HG03354 (cell line): Measurements from ENCODE around the gene MLEC.
"Not testable (repeated sequence)": the region's sequence is repeated elsewhere in the genome, so short reads cannot be mapped to it uniquely, and the experiment has no call there.

Source experiments
- ATAC-seq: cut with Tn5 transposase; IDR thresholded peaks from one replicate; pipeline ENCODE4 v1.9.1; 2021; ENCODE audit warnings: mild to moderate bottlenecking; ENCODE audit not compliant: unreplicated experiment, poor library complexity, severe bottlenecking

The MLEC gene

GRCh38 chr12:120718055-120718454 is 31.1 kb downstream of the MLEC start:
- ATAC-seq = no peak

- peak; percentile 70 for ATAC-seq
These were observed 32.1 kb downstream of the MLEC start for GRCh38 chr12:120719072-120719471.

GRCh38 chr12:120719496-120720233 is 32.7 kb downstream of the MLEC start:
- ATAC-seq = no peak

GRCh38 chr12:120720234-120720986 is 33.5 kb downstream of the MLEC start:
- ATAC-seq = no peak

- no peak for ATAC-seq
These were observed 34.2 kb downstream of the MLEC start for GRCh38 chr12:120720987-120721801.

- no peak for ATAC-seq
These were observed 34.9 kb downstream of the MLEC start for GRCh38 chr12:120721866-120722265.

GRCh38 chr12:120722784-120723183 is 35.8 kb downstream of the MLEC start:
- no peak for ATAC-seq

GRCh38 chr12:120724720-120725119 is 37.8 kb downstream of the MLEC start:
- no peak for ATAC-seq

GRCh38 chr12:120725151-120725658 is 38.3 kb downstream of the MLEC start:
- peak; percentile 10 for ATAC-seq

- ATAC-seq = peak; percentile 93
These were observed 38.9 kb downstream of the MLEC start, which contains the start of gene ACADS for GRCh38 chr12:120725659-120726509. Gene ACADS, plus strand, starts transcription at chr12:120725826. Its CDS starts 60 bp downstream, at chr12:120725886.

GRCh38 chr12:120726510-120726793 is 39.5 kb downstream of the MLEC start:
- ATAC-seq = no peak

GRCh38 chr12:120726961-120727360 is 40.0 kb downstream of the MLEC start:
- ATAC-seq = no peak

- ATAC-seq = not testable (repeated sequence)
These were observed 45.2 kb downstream of the MLEC start for GRCh38 chr12:120732198-120732597.

GRCh38 chr12:120733574-120733973 is 46.6 kb downstream of the MLEC start:
- no peak for ATAC-seq

- ATAC-seq = no peak
These were observed 47.3 kb downstream of the MLEC start for GRCh38 chr12:120734210-120734609.

GRCh38 chr12:120735181-120735580 is 48.2 kb downstream of the MLEC start:
- ATAC-seq = no peak

GRCh38 chr12:120736404-120737331 is 49.7 kb downstream of the MLEC start:
- no peak for ATAC-seq

- no peak for ATAC-seq
These were observed 50.8 kb downstream of the MLEC start for GRCh38 chr12:120737557-120738251.
